ENCODE data around the gene CDKN2B-AS1. TPM values are rescaled to one million over a fixed set of nuclear protein-coding genes. Genes with fewer than 3 reads are reported as not detected.

Gene CDKN2B-AS1
- total and polyA plus RNA-seq, 2 of the 13 experiments (the other 11 are each of a cell fraction or from before 2014, with no cell fraction given) = 0.64 to 2.3 TPM

- TF ChIP-seq ZNF609 (CRISPR knock-in tag; IDR thresholded peaks at IDR 0.05; ENCODE audit: borderline replicate concordance) (no peak), ZNF766 (CRISPR knock-in tag; IDR thresholded peaks at IDR 0.05; ENCODE audit: borderline replicate concordance) (no peak), RFX3 (CRISPR knock-in tag; IDR thresholded peaks at IDR 0.05) (no peak), MAFG (CRISPR knock-in tag; IDR thresholded peaks at IDR 0.05) (no peak), ZKSCAN5 (CRISPR knock-in tag; IDR thresholded peaks at IDR 0.05) (no peak), TEAD2 (CRISPR knock-in tag; IDR thresholded peaks at IDR 0.05) (no peak)
Observed at GRCh38 chr9:22157276-22157675, 162.7 kb downstream of the CDKN2B-AS1 start (continued).

GRCh38 chr9:22157828-22158227, 163.2 kb downstream of the CDKN2B-AS1 start:
- Histone ChIP-seq H4K20me1 (ENCODE audit: insufficient read depth, low read length) (no peaks in the 10 kb centered on the region), H3K4me1 (ENCODE audit: insufficient read depth, low read length) (peaks cover 25% of the 10 kb centered on the region), H3K4me3 (replicated peaks in 1 of 3; ENCODE audit: insufficient read depth in 1 of 3, low read depth in 2 of 3, low read length in 3 of 3) (no peak overlapping the region), H3K27ac (ENCODE audit: extremely low read length, insufficient read depth, low read length) (no peak overlapping the region), H3K36me3 (replicated peaks in 1 of 2; ENCODE audit: control insufficient read depth in 1 of 2, insufficient read depth in 2 of 2, low read length in 2 of 2) (no peaks in the 10 kb centered on the region), H2AFZ (ENCODE audit: low read length) (no peak overlapping the region), H3K9ac (ENCODE audit: insufficient read depth, low read depth, low read length) (no peak overlapping the region), H3K79me2 (ENCODE audit: insufficient read depth, low read length) (no peaks in the 10 kb centered on the region), H3K4me2 (ENCODE audit: low read depth, low read length) (no peak overlapping the region), H3K27me3 (ENCODE audit: control insufficient read depth in 1 of 2, insufficient read depth in 2 of 2, low read length in 2 of 2) (no peaks in the 10 kb centered on the region), H3K9me3 (ENCODE audit: low read length) (no peaks in the 10 kb centered on the region)
- DNase-seq (ENCODE audit: low spot score) = no peak
- ATAC-seq = no peak
- intact Hi-C loops (cut with micrococcal nuclease; ENCODE audit: unreplicated experiment) = no loop called here
- BruUV-seq (replicated peaks) = no TSS peak
- ChIA-PET POLR2A (interaction anchor here (1.7 kb wide), 1 partner anchor 54 kb away, joined by 9 read pairs; no protein-coding TSS in a partner anchor), CTCF (ENCODE audit: low intra/inter-chr PET ratio, low total read pairs) (no interaction called here)
- in situ Hi-C loops (cut with HindIII; ENCODE audit: extremely low pct_ligation_motif_present, low pct_unique_long_range_greater_than_20kb) = no loop called here
- 52% methylated on average over 4 of the region's 4 CpGs for WGBS (ENCODE audit: low lambda C conversion rate)
- no peak for FAIRE-seq
- TF ChIP-seq ETV5 (CRISPR knock-in tag; IDR thresholded peaks at IDR 0.05; ENCODE audit: borderline replicate concordance) = no peak
- TF ChIP-seq GFI1 (CRISPR knock-in tag; IDR thresholded peaks at IDR 0.05; ENCODE audit: borderline replicate concordance) = no peak
- TF ChIP-seq ZNF703 (CRISPR knock-in tag; IDR thresholded peaks at IDR 0.05; ENCODE audit: borderline replicate concordance) = no peak
- TF ChIP-seq HNRNPUL1 (IDR thresholded peaks at IDR 0.05; ENCODE audit: low read depth, low read length) = no peak
- TF ChIP-seq FOXA3 (CRISPR knock-in tag; IDR thresholded peaks at IDR 0.05) = no peak
- TF ChIP-seq SRY (CRISPR knock-in tag; IDR thresholded peaks at IDR 0.05) = no peak
- TF ChIP-seq NR1H2 (CRISPR knock-in tag; IDR thresholded peaks at IDR 0.05; ENCODE audit: borderline replicate concordance, low read depth) = no peak
- no peak for TF ChIP-seq ZNF557 (CRISPR knock-in tag; IDR thresholded peaks at IDR 0.05)
- TF ChIP-seq TCF7L2 (IDR thresholded peaks at IDR 0.05; ENCODE audit: low read depth, low read length) = no peak
- no peak for TF ChIP-seq SAFB2 (CRISPR knock-in tag; IDR thresholded peaks at IDR 0.05; ENCODE audit: borderline replicate concordance, low read depth)
- TF ChIP-seq ZNF329 (CRISPR knock-in tag; IDR thresholded peaks at IDR 0.05; ENCODE audit: low read depth) = no peak
- TF ChIP-seq ZNF317 (CRISPR knock-in tag; IDR thresholded peaks at IDR 0.05) = no peak
- TF ChIP-seq ZNF691 (CRISPR knock-in tag; IDR thresholded peaks at IDR 0.05; ENCODE audit: borderline replicate concordance, low read depth) = no peak
- no peak for TF ChIP-seq U2AF2 (IDR thresholded peaks at IDR 0.05; ENCODE audit: low read depth, low read length)
- no peak for TF ChIP-seq HNRNPL (IDR thresholded peaks at IDR 0.05; ENCODE audit: low read depth, low read length)

Data from HepG2 (cell line).